HepG2 (cell line): ENCODE measurements around the gene PSEN1. TPM values are rescaled to one million over a fixed set of nuclear protein-coding genes. Genes with fewer than 3 reads are reported as not detected.

Source experiments
- ATAD3A ChIP-seq: sonication (generic); formaldehyde crosslinking; IDR thresholded peaks from 2 replicates; pipeline ENCODE4 v1.4.0; 2020; ENCODE audit warnings: missing genetic modification reagents
- BCL6 ChIP-seq: IDR thresholded peaks from 2 replicates; pipeline ENCODE4 v1.6.1; 2016; ENCODE audit warnings: missing genetic modification reagents, missing compliant biosample characterization
- CEBPB ChIP-seq: IDR thresholded peaks from 2 replicates; pipeline ENCODE4 v1.6.1; 2011; ENCODE audit warnings: low read depth, low read length, improper control_type of control experiment, borderline replicate concordance
- ELF4 ChIP-seq: sonication (generic); formaldehyde crosslinking; IDR thresholded peaks from 2 replicates; pipeline ENCODE4 v1.5.0; 2020; ENCODE audit warnings: missing genetic modification reagents, mild to moderate bottlenecking, moderate library complexity, borderline replicate concordance
- GABPB1 ChIP-seq: IDR thresholded peaks from 2 replicates; pipeline ENCODE4 v1.6.1; 2016; ENCODE audit warnings: mild to moderate bottlenecking, missing genetic modification reagents, moderate library complexity, missing compliant biosample characterization
- GATAD1 ChIP-seq: IDR thresholded peaks from 2 replicates; pipeline ENCODE4 v1.6.1; 2016; ENCODE audit warnings: missing genetic modification reagents, missing compliant biosample characterization
- JUN ChIP-seq: sonication (generic); formaldehyde crosslinking; IDR thresholded peaks from 2 replicates; pipeline ENCODE4 v1.4.0; 2020; ENCODE audit warnings: mild to moderate bottlenecking, missing genetic modification reagents
- KDM5B ChIP-seq: sonication (generic); formaldehyde crosslinking; IDR thresholded peaks from 2 replicates; pipeline ENCODE4 v1.4.0; 2020; ENCODE audit warnings: missing genetic modification reagents, mild to moderate bottlenecking, borderline replicate concordance
- KLF15 ChIP-seq: sonication (generic); formaldehyde crosslinking; IDR thresholded peaks from 2 replicates; pipeline ENCODE4 v1.8.1; 2023; ENCODE audit warnings: borderline replicate concordance, mild to moderate bottlenecking, inconsistent platforms, missing genetic modification reagents, mixed read lengths
- MBNL3 ChIP-seq: fragments of 250-450 bp; sonication (Bioruptor Pico); conservative IDR thresholded peaks from 2 replicates; pipeline ENCODE4 v1.8.0; 2022; ENCODE audit warnings: mild to moderate bottlenecking, inconsistent platforms
- MTA1 ChIP-seq: sonication (generic); formaldehyde crosslinking; IDR thresholded peaks from 2 replicates; pipeline ENCODE4 v1.4.0; 2020; ENCODE audit warnings: missing genetic modification reagents, mild to moderate bottlenecking, borderline replicate concordance
- NR2C2 ChIP-seq: sonication (generic); formaldehyde crosslinking; IDR thresholded peaks from 2 replicates; pipeline ENCODE4 v1.4.0; 2020; ENCODE audit warnings: missing genetic modification reagents, mild to moderate bottlenecking, moderate library complexity, borderline replicate concordance
- PLSCR1 ChIP-seq: sonication (generic); formaldehyde crosslinking; IDR thresholded peaks from 2 replicates; pipeline ENCODE4 v1.5.0; 2020; ENCODE audit warnings: missing genetic modification reagents, mild to moderate bottlenecking, borderline replicate concordance
- RNF219 ChIP-seq: sonication (generic); formaldehyde crosslinking; IDR thresholded peaks from 2 replicates; pipeline ENCODE4 v1.5.0; 2020; ENCODE audit warnings: mild to moderate bottlenecking, missing genetic modification reagents
- SRSF1 ChIP-seq: fragments of 200-400 bp; formaldehyde crosslinking; optimal IDR thresholded peaks from 2 replicates; pipeline ENCODE3; 2017; ENCODE audit warnings: mild to moderate bottlenecking, low read depth, low read length, moderate library complexity
- ZC3H13 ChIP-seq: sonication (generic); formaldehyde crosslinking; IDR thresholded peaks from 2 replicates; pipeline ENCODE4 v1.8.1; 2023; ENCODE audit warnings: mild to moderate bottlenecking, missing genetic modification reagents, moderate library complexity
- ZFP36L2 ChIP-seq: sonication (generic); formaldehyde crosslinking; IDR thresholded peaks from 2 replicates; pipeline ENCODE4 v1.4.0; 2020; ENCODE audit warnings: missing genetic modification reagents
- ZFX ChIP-seq: sonication (generic); formaldehyde crosslinking; IDR thresholded peaks from 2 replicates; pipeline ENCODE4 v1.4.0; 2020; ENCODE audit warnings: mild to moderate bottlenecking, low read depth, missing genetic modification reagents, moderate library complexity
- ZNF143 ChIP-seq: sonication (generic); formaldehyde crosslinking; IDR thresholded peaks from 2 replicates; pipeline ENCODE4 v1.4.0; 2020; ENCODE audit warnings: missing genetic modification reagents
- ZNF331 ChIP-seq: sonication (generic); formaldehyde crosslinking; IDR thresholded peaks from 2 replicates; pipeline ENCODE4 v1.4.0; 2020; ENCODE audit warnings: missing genetic modification reagents
- ZNF687 ChIP-seq: sonication (generic); formaldehyde crosslinking; IDR thresholded peaks from 2 replicates; pipeline ENCODE4 v1.5.1; 2020; ENCODE audit warnings: mild to moderate bottlenecking, missing genetic modification reagents, moderate library complexity
- ZNF709 ChIP-seq: sonication (generic); formaldehyde crosslinking; IDR thresholded peaks from 2 replicates; pipeline ENCODE4 v1.5.0; 2020; ENCODE audit warnings: mild to moderate bottlenecking, missing genetic modification reagents
- polyA plus RNA-seq, 8 experiments: library from polyadenylated mRNA; depleted of rRNA in 3 of 8; stranded (reverse) in 7 of 8; unstranded in 1 of 8; fragments of >200 nt; fragmentation: Illumina TruSeq in 4 of 8; extraction: Trizol in 4 of 8; gene quantifications; 2 replicates each; pipeline versions ENCODE4 v1.2.1 to v1.2.3, GENCODE V29; 2011 to 2016; ENCODE audit warnings: low read depth in 4 of 8, missing spikeins in 1 of 8, mixed read lengths in 1 of 8; ENCODE audit not compliant: insufficient read depth in 1 of 8
- total RNA-seq, 5 experiments: library from RNA; depleted of rRNA; stranded (reverse); fragments of >200 nt; fragmentation: Illumina TruSeq; extraction: Trizol; gene quantifications; 2 replicates each; pipeline ENCODE4 v1.2.3, GENCODE V29; 2016; ENCODE audit warnings: low read depth in 1 of 5
- TF ChIP-seq, protein P1 (sequence below): sonication (generic); formaldehyde crosslinking; IDR thresholded peaks from 2 replicates; pipeline ENCODE4 v1.4.0; 2020; ENCODE audit warnings: mild to moderate bottlenecking, missing genetic modification reagents

The PSEN1 gene
- total and polyA plus RNA-seq, 2 of the 13 experiments (the other 11 are each of a cell fraction or from before 2014, with no cell fraction given), result 12.5 to 26.6 TPM

DNA sequence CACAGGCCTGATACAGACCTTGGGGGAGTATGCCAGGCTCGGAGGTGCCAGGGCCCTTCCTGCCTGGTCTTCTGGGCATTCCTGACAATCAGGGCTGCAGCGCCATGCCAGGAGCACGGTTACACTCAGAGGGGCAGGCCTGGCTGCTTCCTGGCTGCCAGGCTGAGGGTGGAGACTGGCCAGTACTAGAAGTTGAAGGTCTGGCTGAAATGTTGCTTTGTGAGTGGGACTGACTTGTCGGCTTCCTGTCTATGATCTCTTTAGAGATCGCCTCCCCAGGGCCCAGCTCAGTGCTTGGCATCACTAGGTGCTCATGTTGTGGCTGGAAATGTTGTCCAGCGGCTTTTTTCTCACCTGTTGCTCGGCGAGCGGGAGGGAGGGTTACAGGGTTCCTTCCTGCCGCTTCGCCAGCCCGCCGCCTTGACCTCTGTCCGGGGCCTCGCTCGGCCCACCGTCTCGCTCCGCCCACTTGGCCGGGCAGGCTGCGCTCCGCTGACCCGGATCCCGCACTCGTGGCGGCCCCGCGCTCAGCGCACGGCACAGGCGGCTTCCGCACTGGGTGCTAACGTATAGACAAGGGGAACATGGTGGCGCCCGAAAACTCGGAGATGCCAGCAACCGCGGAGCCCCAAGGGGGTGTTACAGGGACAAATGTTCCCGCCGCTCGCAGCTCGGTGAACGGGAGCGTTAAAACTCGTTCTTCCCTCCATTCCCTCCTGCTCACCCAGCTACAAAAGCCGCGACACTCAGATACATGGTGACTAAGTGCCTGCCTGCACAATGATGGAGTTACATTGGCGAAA is 133.6 kb downstream of the PSEN1 start (continued):
- TF ChIP-seq ZNF687 (peak; percentile 79), GABPB1 (peak; percentile 50; the same call in 1 of the 2 replicates), CEBPB (no peak), MTA1 (CRISPR knock-in tag) (peak; percentile 61; the same call in 1 of the 2 replicates), BCL6 (CRISPR knock-in tag) (0 out of 2 replicates have a peak, but pooled peaks have one; percentile 4), ZNF143 (CRISPR knock-in tag) (no peak), RNF219 (no peak), ATAD3A (no peak), KDM5B (CRISPR knock-in tag) (no peak), ZNF331 (CRISPR knock-in tag) (no peak), ELF4 (CRISPR knock-in tag) (no peak), JUN (CRISPR knock-in tag) (no peak), MBNL3 (CRISPR knock-in tag) (no peak), SRSF1 (no peak), ZFX (peak; percentile 40; the same call in 1 of the 2 replicates), NR2C2 (CRISPR knock-in tag) (0 out of 2 replicates have a peak, but pooled peaks have one; percentile 29), PLSCR1 (CRISPR knock-in tag) (no peak), KLF15 (CRISPR knock-in tag) (no peak), ZFP36L2 (no peak), GATAD1 (CRISPR knock-in tag) (no peak), ZNF709 (CRISPR knock-in tag) (no peak), ZC3H13 (no peak)
- TF ChIP-seq, protein P1, sequence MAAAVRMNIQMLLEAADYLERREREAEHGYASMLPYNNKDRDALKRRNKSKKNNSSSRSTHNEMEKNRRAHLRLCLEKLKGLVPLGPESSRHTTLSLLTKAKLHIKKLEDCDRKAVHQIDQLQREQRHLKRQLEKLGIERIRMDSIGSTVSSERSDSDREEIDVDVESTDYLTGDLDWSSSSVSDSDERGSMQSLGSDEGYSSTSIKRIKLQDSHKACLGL (CRISPR knock-in tag), result no peak
